ENCODE data around the gene DNAJC1.

Gene DNAJC1

GRCh38 chr10:21954132-21954531 lies 49.4 kb downstream of the DNAJC1 start:
- no peak for DNase-seq

GRCh38 chr10:21953585-21954057 lies 49.9 kb downstream of the DNAJC1 start:
- DNase-seq, result peak; percentile 7 to 38

GRCh38 chr10:21950566-21950965 lies 53.0 kb downstream of the DNAJC1 start:
- no peak for DNase-seq

GRCh38 chr10:21946946-21947345 lies 56.6 kb downstream of the DNAJC1 start:
- DNase-seq, result no peak

GRCh38 chr10:21944727-21945386 lies 58.7 kb downstream of the DNAJC1 start:
- DNase-seq, result no peak

GRCh38 chr10:21943633-21944265 lies 59.8 kb downstream of the DNAJC1 start:
- DNase-seq, result no peak

GRCh38 chr10:21935439-21936023 lies 68.0 kb downstream of the DNAJC1 start:
- DNase-seq, result no peak

- DNase-seq, result no peak
These were observed 69.2 kb downstream of the DNAJC1 start for GRCh38 chr10:21934307-21934706.

GRCh38 chr10:21929070-21929469 lies 74.5 kb downstream of the DNAJC1 start:
- DNase-seq, result no peak

GRCh38 chr10:21927631-21928353 lies 75.7 kb downstream of the DNAJC1 start:
- no peak for DNase-seq

- DNase-seq, result no peak
These were observed 76.6 kb downstream of the DNAJC1 start for GRCh38 chr10:21926949-21927348.

GRCh38 chr10:21926358-21926925 lies 77.1 kb downstream of the DNAJC1 start:
- DNase-seq, result no peak

GRCh38 chr10:21925851-21926250 lies 77.7 kb downstream of the DNAJC1 start:
- no peak for DNase-seq

GRCh38 chr10:21924511-21924910 lies 79.0 kb downstream of the DNAJC1 start:
- DNase-seq, result no peak

- no peak for DNase-seq
These were observed 82.9 kb downstream of the DNAJC1 start for GRCh38 chr10:21920633-21921032.

GRCh38 chr10:21919906-21920305 lies 83.6 kb downstream of the DNAJC1 start:
- DNase-seq, result no peak

- DNase-seq, result no peak
These were observed 84.4 kb downstream of the DNAJC1 start for GRCh38 chr10:21919117-21919516.

- DNase-seq, result no peak
These were observed 90.9 kb downstream of the DNAJC1 start for GRCh38 chr10:21912625-21913024.

GRCh38 chr10:21910798-21911197 lies 92.7 kb downstream of the DNAJC1 start:
- no peak for DNase-seq

GRCh38 chr10:21907436-21907835 lies 96.1 kb downstream of the DNAJC1 start:
- DNase-seq, result no peak

GRCh38 chr10:21904930-21905329 lies 98.6 kb downstream of the DNAJC1 start:
- no peak for DNase-seq

- no peak for DNase-seq
These were observed 103.8 kb downstream of the DNAJC1 start for GRCh38 chr10:21899736-21900135.

GRCh38 chr10:21895932-21896331 lies 107.6 kb downstream of the DNAJC1 start:
- no peak for DNase-seq
